ENCODE results near the gene PKD1L1. TPM values are rescaled to one million over a fixed set of nuclear protein-coding genes. Genes with fewer than 3 reads are reported as not detected.

PKD1L1 gene
- total and polyA plus RNA-seq, 2 donors (not counting 1 experiment from before 2014, with no cell fraction given): 0.59 to 0.70 TPM

DNA sequence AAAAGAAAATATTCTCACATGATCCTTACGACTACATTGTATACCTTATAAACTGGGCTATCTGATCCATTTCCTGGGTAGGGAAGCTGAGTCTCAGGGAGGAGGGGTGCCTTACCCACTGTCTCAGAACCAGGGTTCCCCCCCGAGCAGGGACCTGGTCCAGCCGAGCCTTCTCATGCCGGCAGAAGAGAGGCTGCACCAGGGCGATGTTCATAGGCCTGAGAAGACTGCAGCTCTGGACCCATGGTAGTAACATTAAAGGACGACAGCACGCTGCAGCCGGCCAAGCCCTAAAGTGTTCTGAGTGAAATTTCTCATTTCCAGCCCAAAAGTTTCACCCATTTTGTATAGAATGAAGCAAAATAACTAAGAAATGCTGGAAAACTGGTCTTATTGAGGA, 203.4 kb downstream of the PKD1L1 start:
- CTCF ChIA-PET: no interaction called here
- WGBS (ENCODE audit: insufficient coverage): 94% methylated on average over 4 of the region's 8 CpGs

DNA sequence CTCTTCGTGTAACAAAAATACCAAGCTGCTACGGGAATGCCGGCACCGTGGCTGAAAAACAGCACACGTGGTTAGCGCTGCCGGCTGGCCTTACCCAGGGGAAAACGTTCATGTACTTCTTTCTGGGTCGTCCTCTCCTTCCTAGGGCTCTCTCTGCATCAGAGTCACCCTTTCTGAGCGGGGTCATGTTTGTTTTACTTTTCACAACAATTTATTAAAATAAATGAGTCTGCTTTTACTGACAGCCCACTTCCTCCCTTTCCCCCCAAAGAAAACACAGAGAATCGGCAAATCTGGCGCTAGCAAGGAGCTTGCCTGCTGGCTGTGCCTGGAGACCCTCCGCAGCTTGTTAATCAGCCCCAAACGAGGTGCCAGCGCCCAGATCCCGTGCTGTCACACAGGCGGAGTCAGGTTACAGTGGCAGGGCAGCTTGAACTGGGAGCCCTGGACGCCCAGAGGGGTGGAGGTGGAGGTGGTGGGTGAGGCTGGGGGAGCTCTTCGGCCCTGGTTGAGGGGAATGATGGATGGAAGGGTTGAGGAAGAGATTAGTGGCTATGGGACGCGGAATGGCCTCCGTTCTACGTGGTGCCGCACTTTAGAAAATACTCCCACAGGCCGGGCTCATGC, 204.2 kb downstream of the PKD1L1 start:
- H3K27me3 ChIP-seq (replicated peaks in 1 of 4; ENCODE audit: control extremely low read depth in 1 of 4, control insufficient read depth in 3 of 4, insufficient read depth in 4 of 4, low read length in 3 of 4): no peaks in the 10 kb centered on the region
- Mint-ChIP-seq H3K27me3 (no peaks in the 10 kb centered on the region), H3K4me1 (peaks cover 10% of the 10 kb centered on the region), H3K27ac (no peak overlapping the region), H3K4me3 (no peak overlapping the region), H3K9me3 (ENCODE audit: insufficient read depth) (no peaks in the 10 kb centered on the region)
- no peaks in the 10 kb centered on the region for H3K9me3 ChIP-seq (ENCODE audit: control extremely low read depth in 1 of 3, control insufficient read depth in 2 of 3, insufficient read depth in 1 of 3, low read length in 2 of 3)
- no peak overlapping the region for H3K9ac ChIP-seq (ENCODE audit: low read length)
- H3K27ac ChIP-seq (ENCODE audit: low read length in 2 of 2): no peak overlapping the region
- DNase-seq (no peak), ATAC-seq (ENCODE audit: low read depth) (no peak)
- TF ChIP-seq EZH2 (IDR thresholded peaks at IDR 0.05; ENCODE audit: borderline replicate concordance, insufficient read depth, low read depth, low read length, poor library complexity, severe bottlenecking): no peak
- TF ChIP-seq, protein P1, sequence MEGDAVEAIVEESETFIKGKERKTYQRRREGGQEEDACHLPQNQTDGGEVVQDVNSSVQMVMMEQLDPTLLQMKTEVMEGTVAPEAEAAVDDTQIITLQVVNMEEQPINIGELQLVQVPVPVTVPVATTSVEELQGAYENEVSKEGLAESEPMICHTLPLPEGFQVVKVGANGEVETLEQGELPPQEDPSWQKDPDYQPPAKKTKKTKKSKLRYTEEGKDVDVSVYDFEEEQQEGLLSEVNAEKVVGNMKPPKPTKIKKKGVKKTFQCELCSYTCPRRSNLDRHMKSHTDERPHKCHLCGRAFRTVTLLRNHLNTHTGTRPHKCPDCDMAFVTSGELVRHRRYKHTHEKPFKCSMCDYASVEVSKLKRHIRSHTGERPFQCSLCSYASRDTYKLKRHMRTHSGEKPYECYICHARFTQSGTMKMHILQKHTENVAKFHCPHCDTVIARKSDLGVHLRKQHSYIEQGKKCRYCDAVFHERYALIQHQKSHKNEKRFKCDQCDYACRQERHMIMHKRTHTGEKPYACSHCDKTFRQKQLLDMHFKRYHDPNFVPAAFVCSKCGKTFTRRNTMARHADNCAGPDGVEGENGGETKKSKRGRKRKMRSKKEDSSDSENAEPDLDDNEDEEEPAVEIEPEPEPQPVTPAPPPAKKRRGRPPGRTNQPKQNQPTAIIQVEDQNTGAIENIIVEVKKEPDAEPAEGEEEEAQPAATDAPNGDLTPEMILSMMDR (IDR thresholded peaks at IDR 0.05): no peak
- ChIA-PET CTCF (interaction anchor here (1.2 kb wide), 1 partner anchor 13 kb away, joined by 5 read pairs; no protein-coding TSS in a partner anchor), POLR2A (interaction anchor here (0.5 to 0.7 kb wide), 3 partner anchors 142 to 158 kb away, joined by 3 to 10 read pairs (median 7); no protein-coding TSS in a partner anchor)
- intact Hi-C loops (cut with micrococcal nuclease): no loop called here
- H3K4me3 ChIP-seq (ENCODE audit: control extremely low read depth in 1 of 5, extremely low read depth in 1 of 5, insufficient read depth in 1 of 5, low read depth in 2 of 5, low read length in 4 of 5): no peak overlapping the region
- peaks cover under 1% of the 10 kb centered on the region in 2 donors for H3K4me1 ChIP-seq (ENCODE audit: control insufficient read depth in 2 of 2, insufficient read depth in 2 of 2, low read length in 2 of 2)
- WGBS (ENCODE audit: insufficient coverage): 53% methylated on average over 22 of the region's 25 CpGs
- no peaks in the 10 kb centered on the region for H4K20me1 ChIP-seq (ENCODE audit: control insufficient read depth, insufficient read depth, low read length, poor library complexity, severe bottlenecking)
- no peaks in the 10 kb centered on the region for H3K79me2 ChIP-seq (ENCODE audit: control insufficient read depth, insufficient read depth, low read length)
- H3K36me3 ChIP-seq (replicated peaks in 1 of 2; ENCODE audit: control extremely low read depth in 1 of 2, control insufficient read depth in 1 of 2, extremely low read depth in 1 of 2, insufficient read depth in 2 of 2, low read length in 1 of 2): no peaks in the 10 kb centered on the region
- no peak overlapping the region for H2AFZ ChIP-seq (ENCODE audit: insufficient read depth, low read depth, low read length, poor library complexity, severe bottlenecking)
- H3K4me2 ChIP-seq (replicated peaks; ENCODE audit: low read depth, low read length, poor library complexity, severe bottlenecking): peak overlapping the region; percentile 14

More for the DNA sequence above, 203.4 kb downstream of the PKD1L1 start:
- no peak overlapping the region for H3K4me3 Mint-ChIP-seq
- no peaks in the 10 kb centered on the region for H3K27me3 ChIP-seq (replicated peaks in 1 of 4; ENCODE audit: control extremely low read depth in 1 of 4, control insufficient read depth in 3 of 4, insufficient read depth in 4 of 4, low read length in 3 of 4)
- no peak overlapping the region for H3K27ac ChIP-seq (ENCODE audit: low read length in 2 of 2)
- peaks cover 6% of the 10 kb centered on the region for H3K4me1 Mint-ChIP-seq
- H3K9me3 Mint-ChIP-seq (ENCODE audit: insufficient read depth): no peaks in the 10 kb centered on the region
- POLR2A ChIA-PET: interaction anchor here (0.7 kb wide), 1 partner anchor 143 kb away, joined by 7 read pairs; no protein-coding TSS in a partner anchor
- no peak for ATAC-seq (ENCODE audit: low read depth)
- no peaks in the 10 kb centered on the region for H4K20me1 ChIP-seq (ENCODE audit: control insufficient read depth, insufficient read depth, low read length, poor library complexity, severe bottlenecking)
- H3K4me3 ChIP-seq (ENCODE audit: control extremely low read depth in 1 of 5, extremely low read depth in 1 of 5, insufficient read depth in 1 of 5, low read depth in 2 of 5, low read length in 4 of 5): no peak overlapping the region
- no peaks in the 10 kb centered on the region for H3K27me3 Mint-ChIP-seq
- no peaks in the 10 kb centered on the region for H3K9me3 ChIP-seq (ENCODE audit: control extremely low read depth in 1 of 3, control insufficient read depth in 2 of 3, insufficient read depth in 1 of 3, low read length in 2 of 3)
- no peak overlapping the region for H3K9ac ChIP-seq (ENCODE audit: low read length)
- TF ChIP-seq, protein P1 (IDR thresholded peaks at IDR 0.05): no peak
- TF ChIP-seq EZH2 (IDR thresholded peaks at IDR 0.05; ENCODE audit: borderline replicate concordance, insufficient read depth, low read depth, low read length, poor library complexity, severe bottlenecking): no peak
- no peak for DNase-seq
- H3K4me2 ChIP-seq (replicated peaks; ENCODE audit: low read depth, low read length, poor library complexity, severe bottlenecking): no peak overlapping the region
- no peaks in the 10 kb centered on the region for H3K79me2 ChIP-seq (ENCODE audit: control insufficient read depth, insufficient read depth, low read length)
- no peaks in the 10 kb centered on the region for H3K4me1 ChIP-seq (ENCODE audit: control insufficient read depth in 2 of 2, insufficient read depth in 2 of 2, low read length in 2 of 2)
- no peaks in the 10 kb centered on the region for H3K36me3 ChIP-seq (replicated peaks in 1 of 2; ENCODE audit: control extremely low read depth in 1 of 2, control insufficient read depth in 1 of 2, extremely low read depth in 1 of 2, insufficient read depth in 2 of 2, low read length in 1 of 2)
- intact Hi-C loops (cut with micrococcal nuclease): no loop called here
- no peak overlapping the region for H3K27ac Mint-ChIP-seq
- H2AFZ ChIP-seq (ENCODE audit: insufficient read depth, low read depth, low read length, poor library complexity, severe bottlenecking): no peak overlapping the region

Data from B cell (primary cell).